GM23338 (cell line): ENCODE results near the gene GRIA1. TPM values are rescaled to one million over a fixed set of nuclear protein-coding genes. Genes with fewer than 3 reads are reported as not detected.

ENCODE experiments used
- ATAC-seq: fragments of 200-7000 bp; cut with Tn5 transposase; 3 replicates; pipeline ENCODE4 v1.9.1; 2020
- DNase-seq: peaks from one replicate; pipeline ENCODE4 v3.0.0-alpha.2; 2015; ENCODE audit warnings: low spot score
- H2AFZ ChIP-seq: fragments of 200-600 bp; sonication (generic); 2 replicates; pipeline ENCODE4 v1.8.0; 2016; ENCODE audit warnings: antibody characterized with exemption, mild to moderate bottlenecking, moderate library complexity
- H3F3A ChIP-seq: fragments of 200-600 bp; sonication (generic); replicated peaks from 2 replicates; pipeline ENCODE4 v1.8.0; 2017; ENCODE audit warnings: antibody characterized with exemption, mixed run types, low read depth
- H3K27ac ChIP-seq: fragments of 200-600 bp; sonication (generic); 2 replicates; pipeline ENCODE4 v1.6.1; 2016; ENCODE audit warnings: low read depth
- H3K27me3 ChIP-seq: fragments of 200-600 bp; sonication (generic); 2 replicates; pipeline ENCODE4 v1.8.0; 2016; ENCODE audit warnings: mild to moderate bottlenecking, mixed run types, moderate library complexity; ENCODE audit not compliant: insufficient read depth
- H3K36me3 ChIP-seq: fragments of 200-600 bp; sonication (generic); 2 replicates; pipeline ENCODE4 v1.8.0; 2016; ENCODE audit warnings: mild to moderate bottlenecking; ENCODE audit not compliant: insufficient read depth
- H3K4me1 ChIP-seq: fragments of 200-600 bp; sonication (generic); 2 replicates; pipeline ENCODE4 v1.8.0; 2016; ENCODE audit warnings: mild to moderate bottlenecking, moderate library complexity; ENCODE audit not compliant: insufficient read depth
- H3K4me2 ChIP-seq: fragments of 200-600 bp; sonication (generic); 2 replicates; pipeline ENCODE4 v1.7.1; 2017; ENCODE audit warnings: mixed run types
- H3K4me3 ChIP-seq: fragments of 200-600 bp; sonication (generic); 2 replicates; pipeline ENCODE4 v1.6.1; 2016; ENCODE audit warnings: mixed run types
- H3K79me2 ChIP-seq: fragments of 200-600 bp; sonication (generic); replicated peaks from 2 replicates; pipeline ENCODE4 v1.8.0; 2017; ENCODE audit warnings: mild to moderate bottlenecking; ENCODE audit not compliant: insufficient read depth
- H3K9me2 ChIP-seq: fragments of 200-600 bp; sonication (generic); 2 replicates; pipeline ENCODE4 v1.8.0; 2017; ENCODE audit not compliant: insufficient read depth
- H4K20me1 ChIP-seq: fragments of 200-600 bp; sonication (generic); replicated peaks from 2 replicates; pipeline ENCODE4 v1.8.0; 2017; ENCODE audit warnings: mild to moderate bottlenecking; ENCODE audit not compliant: insufficient read depth
- H3K27ac Mint-ChIP-seq: 2 replicates; pipeline ENCODE4 v1.8.0; 2020; ENCODE audit warnings: inconsistent platforms, mild to moderate bottlenecking, moderate library complexity, mixed read lengths
- H3K27me3 Mint-ChIP-seq: 3 replicates; pipeline ENCODE4 v1.8.0; 2022; ENCODE audit warnings: low read depth, mild to moderate bottlenecking, moderate library complexity, mixed read lengths, inconsistent platforms; ENCODE audit not compliant: insufficient read depth, poor library complexity
- H3K36me3 Mint-ChIP-seq: 3 replicates; pipeline ENCODE4 v1.8.0; 2021; ENCODE audit warnings: low read depth, mild to moderate bottlenecking, inconsistent platforms, moderate library complexity, mixed read lengths
- H3K4me1 Mint-ChIP-seq: 3 replicates; pipeline ENCODE4 v1.8.0; 2020; ENCODE audit warnings: mild to moderate bottlenecking, inconsistent platforms, mixed read lengths
- H3K4me3 Mint-ChIP-seq: 3 replicates; pipeline ENCODE4 v1.8.0; 2021; ENCODE audit warnings: moderate library complexity, mild to moderate bottlenecking, inconsistent platforms, mixed read lengths
- H3K9me3 Mint-ChIP-seq: 3 replicates; pipeline ENCODE4 v1.8.0; 2020; ENCODE audit warnings: moderate library complexity, mild to moderate bottlenecking, inconsistent platforms, mixed read lengths
- CREB1 ChIP-seq: fragments of 250-450 bp; sonication (Bioruptor Pico); IDR thresholded peaks from 2 replicates; pipeline ENCODE4 v1.5.0; 2020; ENCODE audit warnings: low read depth, mild to moderate bottlenecking, moderate library complexity
- EZH2phosphoT487 ChIP-seq: fragments of 200-600 bp; sonication (generic); IDR thresholded peaks from one replicate; pipeline ENCODE4 v1.8.1; 2018; ENCODE audit warnings: antibody characterized with exemption; ENCODE audit not compliant: unreplicated experiment
- JUNB ChIP-seq: IDR thresholded peaks from one replicate; pipeline ENCODE4 v1.6.1; 2016; ENCODE audit warnings: antibody characterized with exemption; ENCODE audit not compliant: unreplicated experiment
- NANOG ChIP-seq: IDR thresholded peaks from 2 replicates; pipeline ENCODE4 v1.6.1; 2016; ENCODE audit warnings: antibody characterized with exemption, borderline replicate concordance
- POLR2AphosphoS5 ChIP-seq: IDR thresholded peaks from 2 replicates; pipeline ENCODE4 v1.6.1; 2016; ENCODE audit warnings: antibody characterized with exemption, low read depth
- STAT1 ChIP-seq: IDR thresholded peaks from one replicate; pipeline ENCODE4 v1.6.1; 2016; ENCODE audit warnings: antibody characterized with exemption; ENCODE audit not compliant: unreplicated experiment
- ZNF114 ChIP-seq: fragments of 250-450 bp; sonication (Bioruptor Pico); IDR thresholded peaks from 2 replicates; pipeline ENCODE4 v1.5.0; 2020; ENCODE audit warnings: mild to moderate bottlenecking, moderate library complexity
- ZNF331 ChIP-seq: fragments of 250-450 bp; sonication (Bioruptor Pico); IDR thresholded peaks from 2 replicates; pipeline ENCODE4 v1.5.0; 2020; ENCODE audit warnings: low read depth, mild to moderate bottlenecking, moderate library complexity
- polyA plus RNA-seq: library from polyadenylated mRNA; unstranded; fragments of >200 nt; fragmentation: Nextera tagmentation; extraction: Ambion mirVana; gene quantifications from 2 replicates; pipeline ENCODE4 v1.2.1, GENCODE V29; 2016
- total RNA-seq: library from RNA; depleted of rRNA; stranded (reverse); fragments of >200 nt; shearing (Covaris generic); gene quantifications from 2 replicates; pipeline ENCODE4 v1.2.3, GENCODE V29; 2014
- TF ChIP-seq, protein P1 (sequence below): IDR thresholded peaks from 2 replicates; pipeline ENCODE4 v1.6.1; 2016; ENCODE audit warnings: antibody characterized with exemption
- TF ChIP-seq, protein P2 (sequence below), 2 experiments: fragments of 200-600 bp in 1 of 2; sonication (generic) in 1 of 2; conservative IDR thresholded peaks; 2 replicates each; pipeline versions ENCODE4 v1.5.1 to v1.6.1; 2016 to 2017; ENCODE audit warnings: antibody characterized with exemption in 2 of 2, low read depth in 2 of 2, mild to moderate bottlenecking in 2 of 2, moderate library complexity in 1 of 2

The GRIA1 gene
- total and polyA plus RNA-seq, 2 experiments from 2014 or later: 1.0 to 1.7 TPM

GRCh38 chr5:153517241-153517611 lies 26.8 kb downstream of the GRIA1 start (continued):
- TF ChIP-seq, protein P1, sequence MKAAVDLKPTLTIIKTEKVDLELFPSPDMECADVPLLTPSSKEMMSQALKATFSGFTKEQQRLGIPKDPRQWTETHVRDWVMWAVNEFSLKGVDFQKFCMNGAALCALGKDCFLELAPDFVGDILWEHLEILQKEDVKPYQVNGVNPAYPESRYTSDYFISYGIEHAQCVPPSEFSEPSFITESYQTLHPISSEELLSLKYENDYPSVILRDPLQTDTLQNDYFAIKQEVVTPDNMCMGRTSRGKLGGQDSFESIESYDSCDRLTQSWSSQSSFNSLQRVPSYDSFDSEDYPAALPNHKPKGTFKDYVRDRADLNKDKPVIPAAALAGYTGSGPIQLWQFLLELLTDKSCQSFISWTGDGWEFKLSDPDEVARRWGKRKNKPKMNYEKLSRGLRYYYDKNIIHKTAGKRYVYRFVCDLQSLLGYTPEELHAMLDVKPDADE: no peak
- no peak for TF ChIP-seq JUNB
- TF ChIP-seq POLR2AphosphoS5: no peak
- TF ChIP-seq EZH2phosphoT487: no peak
- TF ChIP-seq ZNF331: no peak

GRCh38 chr5:153520137-153520536 lies 29.7 kb downstream of the GRIA1 start:
- H3K4me1 Mint-ChIP-seq: peaks cover 32% of the 10 kb centered on the region
- Histone ChIP-seq H3K4me3 (no peak overlapping the region), H3K27me3 (no peaks in the 10 kb centered on the region), H3K36me3 (no peaks in the 10 kb centered on the region), H3K79me2 (no peaks in the 10 kb centered on the region), H2AFZ (no peak overlapping the region), H3K4me2 (0 out of 2 replicates have a peak overlapping the region, but pooled peaks have one; percentile 22), H4K20me1 (no peaks in the 10 kb centered on the region), H3K9me2 (no peaks in the 10 kb centered on the region), H3K27ac (peak overlapping the region; percentile 46; the same call in 1 of the 2 replicates), H3F3A (no peaks in the 10 kb centered on the region), H3K4me1 (peaks cover 24% of the 10 kb centered on the region)
- H3K36me3 Mint-ChIP-seq: no peaks in the 10 kb centered on the region
- H3K27me3 Mint-ChIP-seq: peaks cover 16% of the 10 kb centered on the region
- no peak for TF ChIP-seq ZNF114
- no peak for TF ChIP-seq CREB1 (CRISPR knock-in tag)
- TF ChIP-seq, protein P2, sequence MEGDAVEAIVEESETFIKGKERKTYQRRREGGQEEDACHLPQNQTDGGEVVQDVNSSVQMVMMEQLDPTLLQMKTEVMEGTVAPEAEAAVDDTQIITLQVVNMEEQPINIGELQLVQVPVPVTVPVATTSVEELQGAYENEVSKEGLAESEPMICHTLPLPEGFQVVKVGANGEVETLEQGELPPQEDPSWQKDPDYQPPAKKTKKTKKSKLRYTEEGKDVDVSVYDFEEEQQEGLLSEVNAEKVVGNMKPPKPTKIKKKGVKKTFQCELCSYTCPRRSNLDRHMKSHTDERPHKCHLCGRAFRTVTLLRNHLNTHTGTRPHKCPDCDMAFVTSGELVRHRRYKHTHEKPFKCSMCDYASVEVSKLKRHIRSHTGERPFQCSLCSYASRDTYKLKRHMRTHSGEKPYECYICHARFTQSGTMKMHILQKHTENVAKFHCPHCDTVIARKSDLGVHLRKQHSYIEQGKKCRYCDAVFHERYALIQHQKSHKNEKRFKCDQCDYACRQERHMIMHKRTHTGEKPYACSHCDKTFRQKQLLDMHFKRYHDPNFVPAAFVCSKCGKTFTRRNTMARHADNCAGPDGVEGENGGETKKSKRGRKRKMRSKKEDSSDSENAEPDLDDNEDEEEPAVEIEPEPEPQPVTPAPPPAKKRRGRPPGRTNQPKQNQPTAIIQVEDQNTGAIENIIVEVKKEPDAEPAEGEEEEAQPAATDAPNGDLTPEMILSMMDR (conservative IDR thresholded peaks at IDR 0.05; ENCODE audit: low read depth in 2 of 2): no peak
- TF ChIP-seq NANOG: no peak
- TF ChIP-seq ZNF331: no peak
- TF ChIP-seq JUNB: no peak
- TF ChIP-seq, protein P1: no peak
- TF ChIP-seq STAT1: no peak
- ATAC-seq (peak; percentile 38), DNase-seq (no peak)
- H3K9me3 Mint-ChIP-seq: 0 out of 3 replicates have a peak, but pooled peaks cover under 1% of the 10 kb centered on the region
- no peak overlapping the region for H3K27ac Mint-ChIP-seq
- no peak overlapping the region for H3K4me3 Mint-ChIP-seq

- Histone ChIP-seq H3F3A (no peaks in the 10 kb centered on the region), H3K27ac (no peak overlapping the region), H4K20me1 (no peaks in the 10 kb centered on the region), H3K4me2 (no peak overlapping the region; the same call in 1 of the 2 replicates), H3K27me3 (no peaks in the 10 kb centered on the region), H3K4me3 (no peak overlapping the region), H3K79me2 (no peaks in the 10 kb centered on the region), H3K4me1 (peaks cover 24% of the 10 kb centered on the region), H3K36me3 (no peaks in the 10 kb centered on the region), H2AFZ (peak overlapping the region; percentile 33; the same call in 1 of the 2 replicates), H3K9me2 (no peaks in the 10 kb centered on the region)
- peaks cover 13% of the 10 kb centered on the region for H3K27me3 Mint-ChIP-seq
- H3K4me1 Mint-ChIP-seq: peaks cover 32% of the 10 kb centered on the region
- DNase-seq (no peak), ATAC-seq (no peak)
- H3K9me3 Mint-ChIP-seq: no peaks in the 10 kb centered on the region
- no peaks in the 10 kb centered on the region for H3K36me3 Mint-ChIP-seq
- TF ChIP-seq, protein P2 (conservative IDR thresholded peaks at IDR 0.05; ENCODE audit: low read depth in 2 of 2): no peak
- TF ChIP-seq ZNF331: no peak
- 0 out of 2 replicates have a peak overlapping the region, but pooled peaks have one; percentile 2 for H3K27ac Mint-ChIP-seq
- H3K4me3 Mint-ChIP-seq: no peak overlapping the region
Observed at GRCh38 chr5:153520952-153521351, 30.5 kb downstream of the GRIA1 start.
